ENCODE data around the gene TMC2.

The TMC2 gene

DNA sequence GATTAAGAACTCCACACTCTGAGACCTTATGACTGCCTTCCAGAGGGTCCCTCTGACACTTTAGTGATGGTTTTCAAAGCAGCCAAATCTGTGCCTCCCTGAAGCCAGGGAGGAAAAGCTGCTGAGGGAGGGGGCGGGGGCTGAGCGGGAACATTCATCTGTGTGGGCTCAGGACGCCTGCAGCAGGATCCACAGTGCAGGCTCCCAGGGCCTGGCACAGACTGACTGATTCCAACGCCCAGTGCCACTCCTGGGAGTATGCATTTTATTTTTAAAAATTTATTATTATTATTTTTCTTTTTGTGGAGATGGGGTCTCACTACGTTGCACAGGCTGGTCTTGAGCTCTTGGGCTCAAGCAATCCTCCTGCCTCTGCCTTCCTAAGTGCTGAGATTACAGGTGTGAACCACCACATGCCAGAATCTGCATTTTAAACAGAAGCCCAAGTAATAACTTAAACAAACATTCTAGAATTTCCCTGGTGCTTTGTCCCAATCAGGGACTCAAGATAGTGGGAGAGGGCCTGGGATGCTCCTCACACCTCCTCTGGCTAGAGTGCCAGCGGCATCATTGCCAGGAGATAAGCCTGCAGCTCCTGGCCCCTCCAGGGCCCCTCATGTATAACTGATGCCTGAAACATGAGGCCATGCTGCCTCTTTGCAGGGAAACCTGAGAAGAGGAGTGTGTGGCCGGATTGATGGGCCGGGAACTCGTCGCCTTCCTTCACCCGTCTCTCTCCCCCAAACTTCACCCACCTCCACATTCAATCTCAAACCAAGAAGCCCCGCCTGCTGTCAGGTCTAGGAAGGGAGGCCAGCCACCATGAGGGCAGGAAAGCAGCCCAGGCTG is 438 bp upstream of the TMC2 start:
- Histone ChIP-seq H3K27me3 (ENCODE audit: insufficient read depth, poor library complexity, severe bottlenecking) (peaks cover 5% of the 10 kb centered on the region), H3K4me3 (replicated peaks; ENCODE audit: insufficient read depth, low read length) (no peak overlapping the region), H3K27ac (replicated peaks) (no peak overlapping the region)
- no peak for TF ChIP-seq REST (IDR thresholded peaks at IDR 0.05; ENCODE audit: insufficient replicate concordance, low read depth)
- no peak for DNase-seq (ENCODE audit: low read depth in 1 of 2, low spot score in 1 of 2)

GRCh38 chr20:2537101-2537500 is 728 bp downstream of the TMC2 start:
- TF ChIP-seq POLR2AphosphoS5 (IDR thresholded peaks at IDR 0.05; ENCODE audit: low read depth) (no peak), GABPA (IDR thresholded peaks at IDR 0.05; ENCODE audit: low read depth) (no peak), REST (IDR thresholded peaks at IDR 0.05; ENCODE audit: insufficient replicate concordance, low read depth) (no peak), SPI1 (IDR thresholded peaks at IDR 0.05; ENCODE audit: borderline replicate concordance, low read depth) (no peak)
- TF ChIP-seq, protein P1, sequence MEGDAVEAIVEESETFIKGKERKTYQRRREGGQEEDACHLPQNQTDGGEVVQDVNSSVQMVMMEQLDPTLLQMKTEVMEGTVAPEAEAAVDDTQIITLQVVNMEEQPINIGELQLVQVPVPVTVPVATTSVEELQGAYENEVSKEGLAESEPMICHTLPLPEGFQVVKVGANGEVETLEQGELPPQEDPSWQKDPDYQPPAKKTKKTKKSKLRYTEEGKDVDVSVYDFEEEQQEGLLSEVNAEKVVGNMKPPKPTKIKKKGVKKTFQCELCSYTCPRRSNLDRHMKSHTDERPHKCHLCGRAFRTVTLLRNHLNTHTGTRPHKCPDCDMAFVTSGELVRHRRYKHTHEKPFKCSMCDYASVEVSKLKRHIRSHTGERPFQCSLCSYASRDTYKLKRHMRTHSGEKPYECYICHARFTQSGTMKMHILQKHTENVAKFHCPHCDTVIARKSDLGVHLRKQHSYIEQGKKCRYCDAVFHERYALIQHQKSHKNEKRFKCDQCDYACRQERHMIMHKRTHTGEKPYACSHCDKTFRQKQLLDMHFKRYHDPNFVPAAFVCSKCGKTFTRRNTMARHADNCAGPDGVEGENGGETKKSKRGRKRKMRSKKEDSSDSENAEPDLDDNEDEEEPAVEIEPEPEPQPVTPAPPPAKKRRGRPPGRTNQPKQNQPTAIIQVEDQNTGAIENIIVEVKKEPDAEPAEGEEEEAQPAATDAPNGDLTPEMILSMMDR (IDR thresholded peaks at IDR 0.05; ENCODE audit: insufficient read depth, low read length): no peak
- Histone ChIP-seq H3K4me3 (replicated peaks; ENCODE audit: insufficient read depth, low read length) (no peak overlapping the region), H3K27ac (replicated peaks) (no peak overlapping the region), H3K27me3 (ENCODE audit: insufficient read depth, poor library complexity, severe bottlenecking) (peaks cover 12% of the 10 kb centered on the region)
- no peak for DNase-seq (ENCODE audit: low read depth in 1 of 2, low spot score in 1 of 2)

DNA sequence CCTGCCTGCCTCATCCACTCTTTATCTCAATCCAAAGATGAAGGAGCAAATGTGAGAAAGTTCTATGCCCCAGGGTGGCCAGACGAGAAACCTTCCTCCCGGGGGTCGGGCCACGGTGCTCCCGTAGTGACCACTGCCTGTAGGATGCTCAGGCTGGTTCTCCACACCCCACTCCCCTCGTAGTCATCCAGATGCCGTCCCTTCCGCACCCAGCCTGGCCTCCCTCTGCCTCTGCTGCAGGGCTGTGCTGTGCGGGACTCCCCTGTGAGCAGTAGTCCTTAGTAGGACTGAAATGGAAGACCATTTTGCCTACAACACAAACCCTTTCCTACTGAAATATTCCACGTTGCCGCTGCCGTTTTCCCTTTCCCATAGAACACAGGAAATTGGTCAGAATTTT is 2.0 kb downstream of the TMC2 start:
- H3K27me3 ChIP-seq (ENCODE audit: insufficient read depth, poor library complexity, severe bottlenecking): peaks cover 17% of the 10 kb centered on the region
- no peak overlapping the region for H3K27ac ChIP-seq (replicated peaks)
- TF ChIP-seq POLR2AphosphoS5 (IDR thresholded peaks at IDR 0.05; ENCODE audit: low read depth) (no peak), GABPA (IDR thresholded peaks at IDR 0.05; ENCODE audit: low read depth) (no peak), SPI1 (IDR thresholded peaks at IDR 0.05; ENCODE audit: borderline replicate concordance, low read depth) (no peak), REST (IDR thresholded peaks at IDR 0.05; ENCODE audit: insufficient replicate concordance, low read depth) (no peak)
- TF ChIP-seq, protein P1 (IDR thresholded peaks at IDR 0.05; ENCODE audit: insufficient read depth, low read length): no peak
- no peak for DNase-seq (ENCODE audit: low read depth in 1 of 2, low spot score in 1 of 2)
- H3K4me3 ChIP-seq (replicated peaks; ENCODE audit: insufficient read depth, low read length): no peak overlapping the region

Data from HL-60 (cell line).